Neural cell (in vitro differentiated cells): ENCODE data around the gene AWAT2. TPM values are rescaled to one million over a fixed set of nuclear protein-coding genes. Genes with fewer than 3 reads are reported as not detected.

ENCODE experiments used
- H2AFZ ChIP-seq: fragments of 200-600, 300-800 bp; sonication (generic), shearing (Covaris generic); 2 replicates; pipeline ENCODE4 v1.6.0; 2014; ENCODE audit warnings: low read depth, mild to moderate bottlenecking, antibody characterized with exemption, low read length, moderate library complexity
- H3F3A ChIP-seq: fragments of 200-600 bp; shearing (Covaris generic); 2 replicates; pipeline ENCODE4 v1.6.1; 2016; ENCODE audit warnings: mild to moderate bottlenecking, moderate library complexity, mixed read lengths, antibody characterized with exemption, low read length; ENCODE audit not compliant: insufficient read depth, poor library complexity, severe bottlenecking
- H3K27ac ChIP-seq: fragments of 200-600, 300-800 bp; sonication (generic), shearing (Covaris generic); 2 replicates; pipeline ENCODE4 v1.5.1; 2014; ENCODE audit warnings: mild to moderate bottlenecking, low read length, moderate library complexity
- H3K27me3 ChIP-seq: fragments of 300-800, 200-600 bp; sonication (generic), shearing (Covaris generic); 2 replicates; pipeline ENCODE4 v1.6.0; 2014; ENCODE audit warnings: mild to moderate bottlenecking, low read depth, low read length, moderate library complexity; ENCODE audit not compliant: insufficient read depth
- H3K36me3 ChIP-seq: fragments of 300-800, 200-600 bp; sonication (generic), shearing (Covaris generic); 2 replicates; pipeline ENCODE4 v1.5.1; 2014; ENCODE audit warnings: mild to moderate bottlenecking, antibody characterized with exemption, low read length, moderate library complexity; ENCODE audit not compliant: insufficient read depth
- H3K4me2 ChIP-seq: fragments of 300-800, 200-600 bp; sonication (generic), shearing (Covaris generic); 2 replicates; pipeline ENCODE4 v1.6.0; 2014; ENCODE audit warnings: mild to moderate bottlenecking, low read length
- H3K4me3 ChIP-seq: fragments of 300-800, 200-600 bp; sonication (generic), shearing (Covaris generic); 2 replicates; pipeline ENCODE4 v1.5.1; 2014; ENCODE audit warnings: mild to moderate bottlenecking, low read length, moderate library complexity
- H3K79me2 ChIP-seq: fragments of 200-600 bp; shearing (Covaris generic); replicated peaks from 2 replicates; pipeline ENCODE4 v1.6.0; 2014; ENCODE audit warnings: mild to moderate bottlenecking, low read length, moderate library complexity; ENCODE audit not compliant: insufficient read depth
- H3K9ac ChIP-seq: fragments of 300-800, 200-600 bp; sonication (generic), shearing (Covaris generic); 2 replicates; pipeline ENCODE4 v1.6.1; 2016; ENCODE audit warnings: mild to moderate bottlenecking, low read length, mixed read lengths
- H3K9me2 ChIP-seq: fragments of 200-600 bp; shearing (Covaris generic); 2 replicates; pipeline ENCODE4 v1.6.1; 2016; ENCODE audit warnings: mild to moderate bottlenecking, low read length, mixed read lengths; ENCODE audit not compliant: insufficient read depth
- H3K9me3 ChIP-seq: fragments of 200-600, 300-800 bp; sonication (generic), shearing (Covaris generic); 2 replicates; pipeline ENCODE4 v1.6.1; 2016; ENCODE audit warnings: mild to moderate bottlenecking, mixed run types, low read length, moderate library complexity, mixed read lengths
- H4K20me1 ChIP-seq: fragments of 200-600 bp; shearing (Covaris generic); 2 replicates; pipeline ENCODE4 v1.6.1; 2016; ENCODE audit warnings: mild to moderate bottlenecking, mixed run types; ENCODE audit not compliant: insufficient read depth
- EP300 ChIP-seq: fragments of 450-650 bp; conservative IDR thresholded peaks from 2 replicates; pipeline ENCODE4 v1.6.1; 2014; ENCODE audit warnings: antibody characterized with exemption, mild to moderate bottlenecking, moderate library complexity; ENCODE audit not compliant: poor library complexity, severe bottlenecking
- EZH2 ChIP-seq: fragments of 200-600, 300-800 bp; shearing (Covaris generic), sonication (generic); IDR thresholded peaks from 2 replicates; pipeline ENCODE4 v1.6.1; 2014; ENCODE audit warnings: antibody characterized with exemption, low read length, borderline replicate concordance, mild to moderate bottlenecking; ENCODE audit not compliant: insufficient read depth, poor library complexity, severe bottlenecking
- MXI1 ChIP-seq: fragments of 450-650 bp; conservative IDR thresholded peaks from 2 replicates; pipeline ENCODE4 v1.6.1; 2014; ENCODE audit warnings: antibody characterized with exemption, mild to moderate bottlenecking; ENCODE audit not compliant: poor library complexity, severe bottlenecking
- POLR2AphosphoS5 ChIP-seq: IDR thresholded peaks from 2 replicates; pipeline ENCODE4 v1.6.1; 2012
- RAD21 ChIP-seq: fragments of 450-650 bp; conservative IDR thresholded peaks from 2 replicates; pipeline ENCODE4 v1.6.1; 2014; ENCODE audit warnings: antibody characterized with exemption, mild to moderate bottlenecking, moderate library complexity
- SMC3 ChIP-seq: fragments of 450-650 bp; conservative IDR thresholded peaks from 2 replicates; pipeline ENCODE4 v1.6.1; 2014; ENCODE audit warnings: antibody characterized with exemption, mild to moderate bottlenecking, moderate library complexity; ENCODE audit not compliant: poor library complexity
- TAF1 ChIP-seq: IDR thresholded peaks from 2 replicates; pipeline ENCODE4 v1.6.1; 2012; ENCODE audit warnings: low read depth
- polyA plus RNA-seq: library from polyadenylated mRNA; depleted of rRNA; stranded (reverse); fragments of >200 nt; gene quantifications from 2 replicates; pipeline ENCODE4 v1.2.3, GENCODE V29; 2014
- TF ChIP-seq, protein P1 (sequence below): IDR thresholded peaks from 2 replicates; pipeline ENCODE4 v1.6.1; 2012; ENCODE audit warnings: borderline replicate concordance
- TF ChIP-seq, protein P2 (sequence below): fragments of 450-650 bp; IDR thresholded peaks from 2 replicates; pipeline ENCODE4 v1.5.1; 2014; ENCODE audit warnings: antibody characterized with exemption, mild to moderate bottlenecking, moderate library complexity; ENCODE audit not compliant: poor library complexity, severe bottlenecking

AWAT2 gene
- polyA plus RNA-seq, 1 donor from 2014 or later: not detected

DNA sequence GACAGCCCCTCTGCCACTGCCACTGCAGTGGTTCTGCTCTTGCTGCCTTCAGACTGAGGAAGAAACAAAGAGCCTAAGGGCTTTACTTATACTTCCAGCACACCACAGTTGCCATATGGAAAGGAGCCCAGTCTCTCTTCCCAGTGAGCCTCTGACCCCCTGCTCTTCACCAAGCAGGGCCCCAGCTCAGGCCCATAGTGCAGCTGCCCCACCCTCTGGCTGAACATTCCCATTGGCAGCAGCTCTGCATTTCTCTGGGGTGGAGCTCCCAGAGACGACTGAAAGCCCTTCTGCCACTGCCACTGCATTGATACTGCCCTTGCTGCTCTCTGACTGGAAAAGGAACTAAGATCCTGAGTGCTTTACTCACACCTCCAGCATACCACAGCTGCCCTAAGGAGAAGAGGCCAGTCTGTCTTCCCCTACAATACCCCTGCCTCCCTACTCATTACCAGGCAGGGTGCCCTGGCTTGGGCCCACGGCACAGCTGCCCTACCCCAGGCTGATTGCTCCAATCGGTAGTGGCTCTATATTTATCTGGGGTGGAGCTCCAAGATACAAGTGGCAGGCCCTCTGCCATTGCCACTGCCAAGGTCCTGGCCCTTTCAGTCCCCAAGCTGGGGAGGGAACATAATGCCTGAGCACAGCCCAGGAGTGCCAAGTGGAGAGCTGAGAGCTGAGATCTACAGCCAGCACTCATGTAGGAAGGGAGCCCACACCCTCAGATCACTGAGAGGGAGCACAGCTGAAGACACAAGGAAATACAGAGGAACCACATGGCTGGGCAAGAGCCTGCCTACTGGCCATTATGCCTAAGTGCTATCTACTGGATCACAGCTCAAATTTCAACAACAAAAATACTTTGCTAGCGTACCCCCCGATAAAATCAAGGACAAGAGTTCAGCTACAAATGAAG is 36.0 kb downstream of the AWAT2 start:
- TF ChIP-seq, protein P1, sequence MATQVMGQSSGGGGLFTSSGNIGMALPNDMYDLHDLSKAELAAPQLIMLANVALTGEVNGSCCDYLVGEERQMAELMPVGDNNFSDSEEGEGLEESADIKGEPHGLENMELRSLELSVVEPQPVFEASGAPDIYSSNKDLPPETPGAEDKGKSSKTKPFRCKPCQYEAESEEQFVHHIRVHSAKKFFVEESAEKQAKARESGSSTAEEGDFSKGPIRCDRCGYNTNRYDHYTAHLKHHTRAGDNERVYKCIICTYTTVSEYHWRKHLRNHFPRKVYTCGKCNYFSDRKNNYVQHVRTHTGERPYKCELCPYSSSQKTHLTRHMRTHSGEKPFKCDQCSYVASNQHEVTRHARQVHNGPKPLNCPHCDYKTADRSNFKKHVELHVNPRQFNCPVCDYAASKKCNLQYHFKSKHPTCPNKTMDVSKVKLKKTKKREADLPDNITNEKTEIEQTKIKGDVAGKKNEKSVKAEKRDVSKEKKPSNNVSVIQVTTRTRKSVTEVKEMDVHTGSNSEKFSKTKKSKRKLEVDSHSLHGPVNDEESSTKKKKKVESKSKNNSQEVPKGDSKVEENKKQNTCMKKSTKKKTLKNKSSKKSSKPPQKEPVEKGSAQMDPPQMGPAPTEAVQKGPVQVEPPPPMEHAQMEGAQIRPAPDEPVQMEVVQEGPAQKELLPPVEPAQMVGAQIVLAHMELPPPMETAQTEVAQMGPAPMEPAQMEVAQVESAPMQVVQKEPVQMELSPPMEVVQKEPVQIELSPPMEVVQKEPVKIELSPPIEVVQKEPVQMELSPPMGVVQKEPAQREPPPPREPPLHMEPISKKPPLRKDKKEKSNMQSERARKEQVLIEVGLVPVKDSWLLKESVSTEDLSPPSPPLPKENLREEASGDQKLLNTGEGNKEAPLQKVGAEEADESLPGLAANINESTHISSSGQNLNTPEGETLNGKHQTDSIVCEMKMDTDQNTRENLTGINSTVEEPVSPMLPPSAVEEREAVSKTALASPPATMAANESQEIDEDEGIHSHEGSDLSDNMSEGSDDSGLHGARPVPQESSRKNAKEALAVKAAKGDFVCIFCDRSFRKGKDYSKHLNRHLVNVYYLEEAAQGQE: no peak
- Histone ChIP-seq H3K27ac (no peak overlapping the region), H3K79me2 (no peaks in the 10 kb centered on the region), H3K4me2 (no peak overlapping the region), H3K4me3 (no peak overlapping the region), H2AFZ (no peak overlapping the region), H3F3A (no peaks in the 10 kb centered on the region), H3K9ac (no peak overlapping the region), H3K9me3 (no peaks in the 10 kb centered on the region), H3K27me3 (no peaks in the 10 kb centered on the region), H3K36me3 (no peaks in the 10 kb centered on the region), H3K9me2 (no peaks in the 10 kb centered on the region), H4K20me1 (no peaks in the 10 kb centered on the region)

DNA sequence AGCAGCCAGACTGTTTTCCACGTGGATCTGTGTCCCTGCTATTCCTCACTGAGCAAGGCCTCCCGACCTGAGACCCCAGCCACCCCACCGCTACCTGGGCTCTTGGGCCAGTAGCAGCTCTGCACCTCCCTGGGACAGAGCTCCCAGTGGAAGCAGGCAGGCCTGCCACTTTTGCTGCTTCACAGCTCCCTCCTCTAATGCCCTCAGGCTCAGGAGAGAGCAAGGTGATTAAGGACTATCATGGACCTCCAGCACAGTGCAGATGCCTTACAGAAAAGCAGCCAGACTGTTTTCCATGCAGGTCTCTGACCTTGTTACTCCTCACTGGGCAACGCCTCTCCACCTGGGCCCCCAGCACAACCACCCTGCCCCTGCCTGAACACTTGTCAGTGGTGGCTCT is 37.0 kb downstream of the AWAT2 start:
- no peaks in the 10 kb centered on the region for H3K27me3 ChIP-seq
- no peak overlapping the region for H3K4me2 ChIP-seq
- H2AFZ ChIP-seq: no peak overlapping the region
- H3F3A ChIP-seq: no peaks in the 10 kb centered on the region
- no peaks in the 10 kb centered on the region for H4K20me1 ChIP-seq
- no peaks in the 10 kb centered on the region for H3K9me2 ChIP-seq
- no peak overlapping the region for H3K27ac ChIP-seq
- no peaks in the 10 kb centered on the region for H3K9me3 ChIP-seq
- H3K36me3 ChIP-seq: no peaks in the 10 kb centered on the region
- no peak overlapping the region for H3K9ac ChIP-seq
- H3K4me3 ChIP-seq: no peak overlapping the region
- no peaks in the 10 kb centered on the region for H3K79me2 ChIP-seq
- no peak for TF ChIP-seq TAF1
- TF ChIP-seq, protein P1: no peak
- no peak for TF ChIP-seq EP300
- TF ChIP-seq RAD21: no peak
- TF ChIP-seq, protein P2, sequence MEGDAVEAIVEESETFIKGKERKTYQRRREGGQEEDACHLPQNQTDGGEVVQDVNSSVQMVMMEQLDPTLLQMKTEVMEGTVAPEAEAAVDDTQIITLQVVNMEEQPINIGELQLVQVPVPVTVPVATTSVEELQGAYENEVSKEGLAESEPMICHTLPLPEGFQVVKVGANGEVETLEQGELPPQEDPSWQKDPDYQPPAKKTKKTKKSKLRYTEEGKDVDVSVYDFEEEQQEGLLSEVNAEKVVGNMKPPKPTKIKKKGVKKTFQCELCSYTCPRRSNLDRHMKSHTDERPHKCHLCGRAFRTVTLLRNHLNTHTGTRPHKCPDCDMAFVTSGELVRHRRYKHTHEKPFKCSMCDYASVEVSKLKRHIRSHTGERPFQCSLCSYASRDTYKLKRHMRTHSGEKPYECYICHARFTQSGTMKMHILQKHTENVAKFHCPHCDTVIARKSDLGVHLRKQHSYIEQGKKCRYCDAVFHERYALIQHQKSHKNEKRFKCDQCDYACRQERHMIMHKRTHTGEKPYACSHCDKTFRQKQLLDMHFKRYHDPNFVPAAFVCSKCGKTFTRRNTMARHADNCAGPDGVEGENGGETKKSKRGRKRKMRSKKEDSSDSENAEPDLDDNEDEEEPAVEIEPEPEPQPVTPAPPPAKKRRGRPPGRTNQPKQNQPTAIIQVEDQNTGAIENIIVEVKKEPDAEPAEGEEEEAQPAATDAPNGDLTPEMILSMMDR: no peak
- no peak for TF ChIP-seq EZH2
- no peak for TF ChIP-seq MXI1
- no peak for TF ChIP-seq SMC3
- TF ChIP-seq POLR2AphosphoS5: no peak
